IMR-90 (cell line): Measurements from ENCODE around the gene COL20A1. TPM values are rescaled to one million over a fixed set of nuclear protein-coding genes. Genes with fewer than 3 reads are reported as not detected.

ENCODE experiments used
- ATAC-seq: fragments of 200-7000 bp; cut with Tn5 transposase; 2 replicates; pipeline ENCODE4 v1.9.1; 2020; ENCODE audit warnings: low read depth, mild to moderate bottlenecking, moderate library complexity
- BruUV-seq: library from RNA; stranded (reverse); fragments of 400-500 nt; replicated peaks from 2 replicates; lab custom pipeline; 2021; lab: Mats Ljungman, UMichigan
- CTCF ChIA-PET: fragments of 300-600 bp; formaldehyde crosslinking; extraction: SDS; loops from one replicate; lab custom pipeline; 2021; ENCODE audit warnings: antibody characterized with exemption; lab: Yijun Ruan, JAX
- POLR2A ChIA-PET: fragments of 300-600 bp; sonication (Branson Sonifier 250); formaldehyde crosslinking; loops from one replicate; lab custom pipeline; 2022; ENCODE audit warnings: antibody characterized with exemption; ENCODE audit not compliant: unreplicated experiment; lab: Charles Lee
- DNase-seq: peaks from one replicate; pipeline ENCODE4 v3.0.0; 2013
- H2AFZ ChIP-seq: replicated peaks from 2 replicates; pipeline ENCODE3; 2013; ENCODE audit warnings: low read length, mild to moderate bottlenecking; ENCODE audit not compliant: poor library complexity
- H2AK5ac ChIP-seq: 2 replicates; pipeline ENCODE4 v1.6.1; 2013; ENCODE audit warnings: low read depth, low read length, inconsistent platforms
- H2AK9ac ChIP-seq: replicated peaks from 2 replicates; pipeline ENCODE3; 2013; ENCODE audit warnings: mild to moderate bottlenecking, low read depth, low read length, moderate library complexity; ENCODE audit not compliant: poor library complexity
- H2BK120ac ChIP-seq: 2 replicates; pipeline ENCODE4 v1.6.1; 2013; ENCODE audit warnings: low read depth, low read length, inconsistent platforms
- H2BK15ac ChIP-seq: 3 replicates; pipeline ENCODE4 v1.6.1; 2013; ENCODE audit warnings: low read depth, low read length, inconsistent platforms
- H2BK20ac ChIP-seq: 2 replicates; pipeline ENCODE4 v1.6.1; 2013; ENCODE audit warnings: low read depth, mild to moderate bottlenecking, inconsistent platforms, low read length, moderate library complexity
- H2BK5ac ChIP-seq: 2 replicates; pipeline ENCODE4 v1.6.1; 2013; ENCODE audit warnings: mild to moderate bottlenecking, low read depth, low read length, inconsistent platforms; ENCODE audit not compliant: poor library complexity, severe bottlenecking
- H3K14ac ChIP-seq: replicated peaks from 2 replicates; pipeline ENCODE4 v1.6.1; 2013; ENCODE audit warnings: low read depth, low read length, inconsistent platforms
- H3K18ac ChIP-seq: 2 replicates; pipeline ENCODE4 v1.6.1; 2013; ENCODE audit warnings: low read depth, low read length, control low read depth
- H3K23ac ChIP-seq: 2 replicates; pipeline ENCODE4 v1.6.1; 2013; ENCODE audit warnings: low read depth, low read length, inconsistent platforms
- H3K27ac ChIP-seq: 2 replicates; pipeline ENCODE4 v1.5.1; 2013; ENCODE audit warnings: mild to moderate bottlenecking, control low read depth, low read length; ENCODE audit not compliant: insufficient read depth
- H3K27me3 ChIP-seq: 2 replicates; pipeline ENCODE4 v1.6.1; 2013; ENCODE audit warnings: low read length; ENCODE audit not compliant: control insufficient read depth, insufficient read depth
- H3K36me3 ChIP-seq: 2 replicates; pipeline ENCODE4 v1.6.1; 2013; ENCODE audit warnings: low read length, mixed read lengths; ENCODE audit not compliant: control insufficient read depth, insufficient read depth
- H3K4ac ChIP-seq: 2 replicates; pipeline ENCODE4 v1.6.1; 2013; ENCODE audit warnings: low read depth, low read length, inconsistent platforms
- H3K4me1 ChIP-seq: 2 replicates; pipeline ENCODE4 v1.6.1; 2013; ENCODE audit warnings: low read length, mixed read lengths; ENCODE audit not compliant: control insufficient read depth, insufficient read depth
- H3K4me2 ChIP-seq: 2 replicates; pipeline ENCODE4 v1.6.1; 2013; ENCODE audit warnings: low read depth, mild to moderate bottlenecking, control low read depth, low read length, moderate library complexity
- H3K4me3 ChIP-seq: 2 replicates; pipeline ENCODE4 v1.5.1; 2013; ENCODE audit warnings: low read depth, mild to moderate bottlenecking, control low read depth, low read length, moderate library complexity; ENCODE audit not compliant: insufficient read depth
- H3K56ac ChIP-seq: 2 replicates; pipeline ENCODE4 v1.6.1; 2013; ENCODE audit warnings: low read length, inconsistent platforms; ENCODE audit not compliant: insufficient read depth; ENCODE audit errors: extremely low read depth
- H3K79me1 ChIP-seq, 2 experiments: 2 replicates each; pipeline ENCODE4 v1.6.1; 2013; ENCODE audit warnings: low read length in 2 of 2, inconsistent platforms in 1 of 2, low read depth in 1 of 2
- H3K9ac ChIP-seq: 2 replicates; pipeline ENCODE4 v1.6.1; 2013; ENCODE audit warnings: low read depth, low read length, control low read depth
- H3K9me1 ChIP-seq: 2 replicates; pipeline ENCODE4 v1.6.1; 2013; ENCODE audit warnings: low read length, inconsistent platforms; ENCODE audit not compliant: insufficient read depth
- H3K9me3 ChIP-seq: 2 replicates; pipeline ENCODE4 v1.6.1; 2013; ENCODE audit warnings: low read length; ENCODE audit not compliant: control insufficient read depth, insufficient read depth
- H4K20me1 ChIP-seq: 2 replicates; pipeline ENCODE4 v1.6.1; 2013; ENCODE audit warnings: low read length, inconsistent platforms; ENCODE audit not compliant: insufficient read depth
- H4K5ac ChIP-seq: 2 replicates; pipeline ENCODE4 v1.6.1; 2013; ENCODE audit warnings: mild to moderate bottlenecking, low read depth, low read length, control low read depth
- H4K8ac ChIP-seq, 2 experiments: 2 replicates each; pipeline ENCODE4 v1.6.1; 2013; ENCODE audit warnings: low read depth in 2 of 2, low read length in 2 of 2, control low read depth in 1 of 2, inconsistent platforms in 1 of 2
- H4K91ac ChIP-seq: 2 replicates; pipeline ENCODE4 v1.6.1; 2013; ENCODE audit warnings: low read depth, low read length, inconsistent platforms; ENCODE audit not compliant: insufficient read depth
- CTCF ChIP-seq: conservative IDR thresholded peaks from 2 replicates; pipeline ENCODE4 v1.5.1; 2012; ENCODE audit warnings: mild to moderate bottlenecking, low read depth, low read length, improper control_type of control experiment
- POLR2A ChIP-seq: IDR thresholded peaks from 2 replicates; pipeline ENCODE4 v1.6.1; 2012; ENCODE audit warnings: mild to moderate bottlenecking, low read depth, low read length
- RAD21 ChIP-seq: IDR thresholded peaks from 2 replicates; pipeline ENCODE4 v1.6.1; 2012; ENCODE audit warnings: low read length, improper control_type of control experiment
- RCOR1 ChIP-seq: IDR thresholded peaks from 2 replicates; pipeline ENCODE4 v1.6.1; 2012; ENCODE audit warnings: mild to moderate bottlenecking, low read length, improper control_type of control experiment; ENCODE audit not compliant: insufficient replicate concordance
- RFX5 ChIP-seq: IDR thresholded peaks from 2 replicates; pipeline ENCODE4 v1.8.0; 2012; ENCODE audit warnings: low read depth, mild to moderate bottlenecking, low read length, moderate library complexity
- WGBS, 2 experiments: methylation state at CpG; one replicate each; pipeline versions ENCODE4 v1.1.5 to v1.1.7; 2013; ENCODE audit warnings: missing lambda C conversion rate in 2 of 2; ENCODE audit not compliant: insufficient read length in 1 of 2; ENCODE audit errors: extremely low coverage in 2 of 2; 5-methylcytosine and 5-hydroxymethylcytosine counted together
- dilution Hi-C: fragments of 300-500 bp; cut with HindIII; formaldehyde crosslinking; loops from one replicate; pipeline ENCODE4 v1.14.3; 2018; ENCODE audit warnings: low sequenced_read_pairs; ENCODE audit not compliant: unreplicated experiment
- in situ Hi-C: fragments of 300-500 bp; cut with MboI; formaldehyde crosslinking; loops from 3 replicates; pipeline ENCODE4 v1.14.3; 2019; ENCODE audit warnings: low sequenced_read_pairs, inconsistent platforms, mixed read lengths
- intact Hi-C: fragments of 100-400 bp; cut with micrococcal nuclease; formaldehyde crosslinking; loops from 2 replicates; pipeline ENCODE4 v1.10.0; 2022
- microRNA-seq, 2 experiments: library from miRNA; stranded (forward) in 1 of 2; unstranded in 1 of 2; fragments of 10-50 nt in 1 of 2; fragments of <30 nt in 1 of 2; gene quantifications in 1 of 2; microRNA quantifications in 1 of 2; one replicate each; pipeline versions ENCODE3 to v1.1.0; 2013 to 2020; ENCODE audit not compliant: insufficient read depth in 1 of 2, insufficient read length in 1 of 2, unreplicated experiment in 1 of 2
- polyA plus RNA-seq, 3 experiments: library from polyadenylated mRNA; depleted of rRNA; stranded (reverse); fragments of >200 nt; gene quantifications; 2 replicates each; pipeline ENCODE4 v1.2.3, GENCODE V29; 2012; ENCODE audit warnings: low replicate concordance in 1 of 3
- small RNA-seq, 5 experiments: library from RNA; depleted of rRNA; stranded (forward); fragments of <200 nt; gene quantifications; one replicate each; pipeline ENCODE3, GENCODE V24; 2012
- total RNA-seq: library from RNA; depleted of rRNA; stranded (reverse); fragments of >200 nt; gene quantifications from 2 replicates; pipeline ENCODE4 v1.2.3, GENCODE V29; 2012; rRNA removed
- TF ChIP-seq, protein P1 (sequence below): fragments of 150-350 bp; IDR thresholded peaks from 2 replicates; pipeline ENCODE4 v1.6.1; 2016; ENCODE audit warnings: low read depth, mild to moderate bottlenecking, low read length, moderate library complexity, borderline replicate concordance

The COL20A1 gene
- total and polyA plus RNA-seq, 2 of the 4 experiments (the other 2 are of a cell fraction), result not detected

DNA sequence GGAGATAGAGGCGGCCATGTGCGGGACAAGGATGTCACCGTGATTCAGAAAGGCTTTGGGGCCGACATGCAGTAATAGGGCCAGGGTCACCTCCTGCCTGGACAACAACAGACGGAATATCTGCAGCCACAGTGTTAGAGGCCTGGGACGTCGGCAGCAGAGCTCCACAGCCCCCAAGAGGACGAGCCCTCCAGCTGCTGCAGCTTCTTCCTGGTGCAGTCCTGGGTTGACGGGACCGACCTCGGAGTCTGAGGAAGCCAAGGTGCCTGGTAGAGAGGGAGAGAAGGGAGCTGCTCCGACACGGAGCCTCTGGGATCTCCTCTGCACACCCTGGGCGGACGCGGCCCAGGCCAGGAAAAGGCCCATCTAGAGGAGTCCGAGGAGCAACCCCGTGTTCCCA, 91.3 kb downstream of the COL20A1 start:
- intact Hi-C loops, result loop anchor here (5.0 kb wide), 2 partner anchors 162 to 327 kb away; no protein-coding TSS in a partner anchor
- Histone ChIP-seq H2BK20ac (no peak overlapping the region), H3K23ac (no peak overlapping the region), H3K27ac (no peak overlapping the region), H2BK15ac (no peak overlapping the region), H4K20me1 (no peaks in the 10 kb centered on the region), H2AFZ (no peak overlapping the region), H3K4me3 (no peak overlapping the region), H3K79me1 (no peaks in the 10 kb centered on the region), H3K4ac (no peak overlapping the region), H4K91ac (no peak overlapping the region), H4K5ac (no peak overlapping the region), H3K56ac (no peak overlapping the region), H2BK120ac (no peak overlapping the region), H3K27me3 (peaks cover 2% of the 10 kb centered on the region; the same call in 1 of the 2 replicates), H3K14ac (no peak overlapping the region), H2AK9ac (no peak overlapping the region), H3K4me1 (no peaks in the 10 kb centered on the region), H3K9me1 (no peaks in the 10 kb centered on the region), H4K8ac (no peak overlapping the region), H2AK5ac (no peak overlapping the region), H2BK5ac (no peak overlapping the region), H3K36me3 (no peaks in the 10 kb centered on the region), H3K9me3 (peaks cover 10% of the 10 kb centered on the region), H3K18ac (no peak overlapping the region), H3K4me2 (no peak overlapping the region), H3K9ac (no peak overlapping the region)
- in situ Hi-C loops, result no loop called here
- dilution Hi-C loops, result no loop called here
- TF ChIP-seq CTCF, result no peak
- TF ChIP-seq RCOR1, result no peak
- no peak for TF ChIP-seq POLR2A
- TF ChIP-seq, protein P1, sequence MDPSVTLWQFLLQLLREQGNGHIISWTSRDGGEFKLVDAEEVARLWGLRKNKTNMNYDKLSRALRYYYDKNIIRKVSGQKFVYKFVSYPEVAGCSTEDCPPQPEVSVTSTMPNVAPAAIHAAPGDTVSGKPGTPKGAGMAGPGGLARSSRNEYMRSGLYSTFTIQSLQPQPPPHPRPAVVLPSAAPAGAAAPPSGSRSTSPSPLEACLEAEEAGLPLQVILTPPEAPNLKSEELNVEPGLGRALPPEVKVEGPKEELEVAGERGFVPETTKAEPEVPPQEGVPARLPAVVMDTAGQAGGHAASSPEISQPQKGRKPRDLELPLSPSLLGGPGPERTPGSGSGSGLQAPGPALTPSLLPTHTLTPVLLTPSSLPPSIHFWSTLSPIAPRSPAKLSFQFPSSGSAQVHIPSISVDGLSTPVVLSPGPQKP, result no peak
- no peak for TF ChIP-seq RAD21
- TF ChIP-seq RFX5, result no peak
- ATAC-seq (no peak), DNase-seq (no peak)
- ChIA-PET CTCF (no interaction called here), POLR2A (no interaction called here)
- BruUV-seq, result no TSS peak
- 64% methylated on average over 8 of the region's 18 CpGs; no CpG with 5 or more reads in 1 of the 2 experiments for WGBS, 2 experiments

Small RNAs within 50 kb of the gene (microRNA-seq; reads per million reads assigned to microRNA genes)
- gene MIR4326 (ENCODE audit: insufficient read depth in 1 of 2, insufficient read length in 1 of 2, unreplicated experiment in 1 of 2) (1.8 to 23.8 reads per million in 2 experiments), gene RNU6-994P (ENCODE audit: insufficient read depth, insufficient read length) (5.2 reads per million)

Small RNAs within 50 kb of the gene (small RNA-seq; reads per million reads assigned to genes)
- gene MIR4326 (0 to 1.8 (median 0.07) reads per million in 5 experiments), gene RNU6-994P (0 to 22.9 (median 0.17) reads per million in 5 experiments)

Other genes starting within 250 kb of the COL20A1 start
- gene YTHDF1, start 77.1 kb upstream of the COL20A1 start, total RNA-seq, result 10.9 and 13.9 TPM in 2 replicates
- gene YTHDF1, start 77.1 kb upstream of the COL20A1 start, polyA plus RNA-seq (2012; rRNA removed), result 21.3 and 22.6 TPM in 2 replicates
- not detected in 2 replicates for gene BIRC7, start 57.3 kb upstream of the COL20A1 start, total RNA-seq
- gene BIRC7, start 57.3 kb upstream of the COL20A1 start, polyA plus RNA-seq (2012; rRNA removed), result not detected in 2 replicates
- not detected in 2 replicates for gene NKAIN4, start 38.7 kb upstream of the COL20A1 start, total RNA-seq
- not detected in 2 replicates for gene NKAIN4, start 38.7 kb upstream of the COL20A1 start, polyA plus RNA-seq (2012; rRNA removed)
- gene ARFGAP1, start 20.4 kb upstream of the COL20A1 start, total RNA-seq, result 54.7 and 59.1 TPM in 2 replicates
- gene ARFGAP1, start 20.4 kb upstream of the COL20A1 start, polyA plus RNA-seq (2012; rRNA removed), result 194 and 203 TPM in 2 replicates
- gene CHRNA4, start 68.2 kb downstream of the COL20A1 start, total RNA-seq, result not detected in 2 replicates
- gene CHRNA4, start 68.2 kb downstream of the COL20A1 start, polyA plus RNA-seq (2012; rRNA removed), result not detected in 2 replicates
- gene KCNQ2, start 179.5 kb downstream of the COL20A1 start, total RNA-seq, result not detected in 2 replicates
- 0.02 TPM in 1 of 2 replicates, not detected in the other for gene KCNQ2, start 179.5 kb downstream of the COL20A1 start, polyA plus RNA-seq (2012; rRNA removed)
- 1.3 and 2.2 TPM in 2 replicates for gene EEF1A2, start 205.9 kb downstream of the COL20A1 start, total RNA-seq
- 3.2 and 4.6 TPM in 2 replicates for gene EEF1A2, start 205.9 kb downstream of the COL20A1 start, polyA plus RNA-seq (2012; rRNA removed)
- gene PPDPF, start 227.6 kb downstream of the COL20A1 start, total RNA-seq, result 12.9 and 17.2 TPM in 2 replicates
- 171 and 200 TPM in 2 replicates for gene PPDPF, start 227.6 kb downstream of the COL20A1 start, polyA plus RNA-seq (2012; rRNA removed)
- gene PTK6, start 244.2 kb downstream of the COL20A1 start, total RNA-seq, result not detected in 2 replicates
- gene PTK6, start 244.2 kb downstream of the COL20A1 start, polyA plus RNA-seq (2012; rRNA removed), result 0.07 TPM in 1 of 2 replicates, not detected in the other